ENCODE results near the gene GRIN3B.

Gene GRIN3B

DNA sequence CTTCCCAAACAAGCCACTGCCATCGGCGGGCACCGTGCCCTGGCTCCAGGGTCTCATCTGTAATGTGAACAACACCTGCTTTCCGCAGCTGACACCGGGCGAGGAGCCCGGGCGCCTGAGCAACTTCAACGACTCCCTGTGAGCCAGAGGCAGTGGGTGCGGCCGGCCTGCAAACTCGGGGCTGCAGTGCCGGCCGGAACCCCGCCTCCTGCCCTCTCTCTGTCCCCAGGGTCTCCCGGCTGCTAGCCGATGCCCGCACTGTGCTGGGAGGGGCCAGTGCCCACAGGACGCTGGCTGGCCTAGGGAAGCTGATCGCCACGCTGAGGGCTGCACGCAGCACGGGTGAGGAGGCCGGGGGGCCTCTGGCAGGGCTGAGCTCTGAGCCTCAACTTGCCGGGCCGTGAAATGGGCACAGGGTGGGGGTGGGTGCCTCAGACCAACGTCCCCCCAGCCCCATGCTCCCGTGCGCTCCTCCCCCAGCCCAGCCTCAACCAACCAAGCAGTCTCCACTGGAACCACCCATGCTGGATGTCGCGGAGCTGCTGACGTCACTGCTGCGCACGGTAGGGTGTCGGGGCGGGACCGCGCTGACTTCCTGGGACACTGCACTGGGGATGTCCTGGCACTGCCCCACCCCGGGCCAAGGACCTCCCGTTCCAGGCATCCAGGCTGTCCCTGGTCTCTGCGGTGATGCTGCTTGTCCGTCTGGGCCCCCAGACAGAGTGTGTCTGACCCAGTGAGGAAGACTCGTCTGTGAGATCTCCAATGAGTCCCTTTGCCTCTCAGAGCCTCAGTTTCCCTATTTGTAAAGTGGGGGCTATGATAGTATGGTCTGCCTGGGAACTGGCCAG is 41.8 kb downstream of the GRIN3B start:
- TF ChIP-seq, protein P1, sequence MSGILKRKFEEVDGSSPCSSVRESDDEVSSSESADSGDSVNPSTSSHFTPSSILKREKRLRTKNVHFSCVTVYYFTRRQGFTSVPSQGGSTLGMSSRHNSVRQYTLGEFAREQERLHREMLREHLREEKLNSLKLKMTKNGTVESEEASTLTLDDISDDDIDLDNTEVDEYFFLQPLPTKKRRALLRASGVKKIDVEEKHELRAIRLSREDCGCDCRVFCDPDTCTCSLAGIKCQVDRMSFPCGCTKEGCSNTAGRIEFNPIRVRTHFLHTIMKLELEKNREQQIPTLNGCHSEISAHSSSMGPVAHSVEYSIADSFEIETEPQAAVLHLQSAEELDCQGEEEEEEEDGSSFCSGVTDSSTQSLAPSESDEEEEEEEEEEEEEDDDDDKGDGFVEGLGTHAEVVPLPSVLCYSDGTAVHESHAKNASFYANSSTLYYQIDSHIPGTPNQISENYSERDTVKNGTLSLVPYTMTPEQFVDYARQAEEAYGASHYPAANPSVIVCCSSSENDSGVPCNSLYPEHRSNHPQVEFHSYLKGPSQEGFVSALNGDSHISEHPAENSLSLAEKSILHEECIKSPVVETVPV (CRISPR knock-in tag; IDR thresholded peaks at IDR 0.05): no peak
- TF ChIP-seq ZFP3 (CRISPR knock-in tag; IDR thresholded peaks at IDR 0.05) (no peak), ZNF70 (CRISPR knock-in tag; IDR thresholded peaks at IDR 0.05) (no peak), TOX (CRISPR knock-in tag; IDR thresholded peaks at IDR 0.05; ENCODE audit: borderline replicate concordance) (no peak), ESRRG (CRISPR knock-in tag; IDR thresholded peaks at IDR 0.05) (no peak), ISL1 (CRISPR knock-in tag; IDR thresholded peaks at IDR 0.05) (no peak), ARNTL (CRISPR knock-in tag; IDR thresholded peaks at IDR 0.05; ENCODE audit: borderline replicate concordance, low read depth) (no peak), CSDC2 (CRISPR knock-in tag; IDR thresholded peaks at IDR 0.05) (no peak), OSR1 (CRISPR knock-in tag; IDR thresholded peaks at IDR 0.05) (no peak), ZC3H10 (CRISPR knock-in tag; IDR thresholded peaks at IDR 0.05) (no peak), RARB (CRISPR knock-in tag; IDR thresholded peaks at IDR 0.05) (no peak)
- TF ChIP-seq, protein P2, sequence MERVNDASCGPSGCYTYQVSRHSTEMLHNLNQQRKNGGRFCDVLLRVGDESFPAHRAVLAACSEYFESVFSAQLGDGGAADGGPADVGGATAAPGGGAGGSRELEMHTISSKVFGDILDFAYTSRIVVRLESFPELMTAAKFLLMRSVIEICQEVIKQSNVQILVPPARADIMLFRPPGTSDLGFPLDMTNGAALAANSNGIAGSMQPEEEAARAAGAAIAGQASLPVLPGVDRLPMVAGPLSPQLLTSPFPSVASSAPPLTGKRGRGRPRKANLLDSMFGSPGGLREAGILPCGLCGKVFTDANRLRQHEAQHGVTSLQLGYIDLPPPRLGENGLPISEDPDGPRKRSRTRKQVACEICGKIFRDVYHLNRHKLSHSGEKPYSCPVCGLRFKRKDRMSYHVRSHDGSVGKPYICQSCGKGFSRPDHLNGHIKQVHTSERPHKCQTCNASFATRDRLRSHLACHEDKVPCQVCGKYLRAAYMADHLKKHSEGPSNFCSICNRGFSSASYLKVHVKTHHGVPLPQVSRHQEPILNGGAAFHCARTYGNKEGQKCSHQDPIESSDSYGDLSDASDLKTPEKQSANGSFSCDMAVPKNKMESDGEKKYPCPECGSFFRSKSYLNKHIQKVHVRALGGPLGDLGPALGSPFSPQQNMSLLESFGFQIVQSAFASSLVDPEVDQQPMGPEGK (CRISPR knock-in tag; IDR thresholded peaks at IDR 0.05; ENCODE audit: borderline replicate concordance): no peak

DNA sequence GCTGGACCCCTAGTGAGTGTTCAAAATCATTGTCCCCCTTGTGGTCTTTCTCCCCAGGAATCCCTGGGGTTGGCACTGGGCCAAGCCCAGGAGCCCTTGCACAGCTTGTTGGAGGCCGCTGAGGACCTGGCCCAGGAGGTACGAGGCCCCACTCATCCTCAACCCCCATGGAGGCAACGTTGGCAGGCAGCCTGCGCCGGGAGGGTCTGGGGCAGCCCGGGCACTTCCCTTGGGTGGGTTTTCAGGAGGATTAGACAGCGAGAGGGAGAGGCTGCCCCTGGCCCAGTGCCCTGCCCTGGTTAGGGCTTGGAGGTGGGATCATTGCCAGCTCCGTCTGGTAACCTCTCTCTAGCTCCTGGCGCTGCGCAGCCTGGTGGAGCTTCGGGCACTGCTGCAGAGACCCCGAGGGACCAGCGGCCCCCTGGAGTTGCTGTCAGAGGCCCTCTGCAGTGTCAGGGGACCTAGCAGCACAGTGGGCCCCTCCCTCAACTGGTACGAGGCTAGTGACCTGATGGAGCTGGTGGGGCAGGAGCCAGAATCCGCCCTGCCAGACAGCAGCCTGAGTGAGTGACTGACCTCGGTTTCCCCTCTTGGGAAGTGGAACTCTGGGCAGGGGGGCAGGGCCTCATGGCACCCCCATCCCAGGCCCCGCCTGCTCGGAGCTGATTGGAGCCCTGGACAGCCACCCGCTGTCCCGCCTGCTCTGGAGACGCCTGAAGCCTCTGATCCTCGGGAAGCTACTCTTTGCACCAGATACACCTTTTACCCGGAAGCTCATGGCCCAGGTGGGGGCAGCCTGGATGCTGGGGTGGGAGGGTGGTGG is 42.7 kb downstream of the GRIN3B start:
- TF ChIP-seq ESRRG (CRISPR knock-in tag; IDR thresholded peaks at IDR 0.05): no peak
- no peak for TF ChIP-seq ISL1 (CRISPR knock-in tag; IDR thresholded peaks at IDR 0.05)
- TF ChIP-seq, protein P3, sequence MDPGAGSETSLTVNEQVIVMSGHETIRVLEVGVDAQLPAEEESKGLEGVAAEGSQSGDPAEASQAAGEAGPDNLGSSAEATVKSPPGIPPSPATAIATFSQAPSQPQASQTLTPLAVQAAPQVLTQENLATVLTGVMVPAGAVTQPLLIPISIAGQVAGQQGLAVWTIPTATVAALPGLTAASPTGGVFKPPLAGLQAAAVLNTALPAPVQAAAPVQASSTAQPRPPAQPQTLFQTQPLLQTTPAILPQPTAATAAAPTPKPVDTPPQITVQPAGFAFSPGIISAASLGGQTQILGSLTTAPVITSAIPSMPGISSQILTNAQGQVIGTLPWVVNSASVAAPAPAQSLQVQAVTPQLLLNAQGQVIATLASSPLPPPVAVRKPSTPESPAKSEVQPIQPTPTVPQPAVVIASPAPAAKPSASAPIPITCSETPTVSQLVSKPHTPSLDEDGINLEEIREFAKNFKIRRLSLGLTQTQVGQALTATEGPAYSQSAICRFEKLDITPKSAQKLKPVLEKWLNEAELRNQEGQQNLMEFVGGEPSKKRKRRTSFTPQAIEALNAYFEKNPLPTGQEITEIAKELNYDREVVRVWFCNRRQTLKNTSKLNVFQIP (CRISPR knock-in tag; IDR thresholded peaks at IDR 0.05; ENCODE audit: borderline replicate concordance, low read depth): no peak
- TF ChIP-seq ZNF70 (CRISPR knock-in tag; IDR thresholded peaks at IDR 0.05): no peak
- TF ChIP-seq BACH2 (CRISPR knock-in tag; IDR thresholded peaks at IDR 0.05; ENCODE audit: borderline replicate concordance): no peak
- TF ChIP-seq OSR1 (CRISPR knock-in tag; IDR thresholded peaks at IDR 0.05): no peak
- TF ChIP-seq, protein P4, sequence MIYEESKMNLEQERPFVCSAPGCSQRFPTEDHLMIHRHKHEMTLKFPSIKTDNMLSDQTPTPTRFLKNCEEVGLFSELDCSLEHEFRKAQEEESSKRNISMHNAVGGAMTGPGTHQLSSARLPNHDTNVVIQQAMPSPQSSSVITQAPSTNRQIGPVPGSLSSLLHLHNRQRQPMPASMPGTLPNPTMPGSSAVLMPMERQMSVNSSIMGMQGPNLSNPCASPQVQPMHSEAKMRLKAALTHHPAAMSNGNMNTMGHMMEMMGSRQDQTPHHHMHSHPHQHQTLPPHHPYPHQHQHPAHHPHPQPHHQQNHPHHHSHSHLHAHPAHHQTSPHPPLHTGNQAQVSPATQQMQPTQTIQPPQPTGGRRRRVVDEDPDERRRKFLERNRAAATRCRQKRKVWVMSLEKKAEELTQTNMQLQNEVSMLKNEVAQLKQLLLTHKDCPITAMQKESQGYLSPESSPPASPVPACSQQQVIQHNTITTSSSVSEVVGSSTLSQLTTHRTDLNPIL (CRISPR knock-in tag; IDR thresholded peaks at IDR 0.05; ENCODE audit: low read depth): no peak
- TF ChIP-seq SNAI2 (CRISPR knock-in tag; IDR thresholded peaks at IDR 0.05): no peak
- TF ChIP-seq ZNF8 (CRISPR knock-in tag; IDR thresholded peaks at IDR 0.05): no peak
- no peak for ATAC-seq

More for the DNA sequence above, 41.8 kb downstream of the GRIN3B start:
- ATAC-seq: no peak

DNA sequence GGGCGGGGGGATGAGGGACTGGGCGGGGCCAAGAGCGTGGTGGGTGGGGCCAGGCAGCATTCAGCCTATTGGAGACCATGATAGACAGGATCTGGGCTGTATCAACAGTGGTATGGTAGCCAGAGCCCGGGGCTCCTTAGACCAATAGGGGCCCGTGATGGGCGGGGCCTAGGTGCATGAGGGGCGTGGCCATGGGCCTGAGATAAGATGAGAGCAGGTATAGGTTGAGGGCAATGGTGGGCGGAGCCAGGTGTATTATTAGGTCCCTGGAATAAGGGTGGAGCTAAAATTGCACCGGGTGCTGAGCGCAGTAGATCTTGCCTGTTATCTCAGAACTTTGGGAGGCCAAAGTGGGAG is 45.0 kb downstream of the GRIN3B start:
- no peak for ATAC-seq
- TF ChIP-seq RARB (CRISPR knock-in tag; IDR thresholded peaks at IDR 0.05) (no peak), ZC3H10 (CRISPR knock-in tag; IDR thresholded peaks at IDR 0.05) (no peak), ZFP30 (CRISPR knock-in tag; IDR thresholded peaks at IDR 0.05) (no peak), GLIS3 (CRISPR knock-in tag; IDR thresholded peaks at IDR 0.05) (no peak), ZNF565 (CRISPR knock-in tag; conservative IDR thresholded peaks at IDR 0.05; ENCODE audit: low read depth) (no peak), TCF4 (CRISPR knock-in tag; IDR thresholded peaks at IDR 0.05; ENCODE audit: borderline replicate concordance) (no peak), BACH2 (CRISPR knock-in tag; IDR thresholded peaks at IDR 0.05; ENCODE audit: borderline replicate concordance) (no peak), ZNF8 (CRISPR knock-in tag; IDR thresholded peaks at IDR 0.05) (no peak), CSDC2 (CRISPR knock-in tag; IDR thresholded peaks at IDR 0.05) (no peak), ZNF70 (CRISPR knock-in tag; IDR thresholded peaks at IDR 0.05) (no peak), ESRRG (CRISPR knock-in tag; IDR thresholded peaks at IDR 0.05) (no peak), OSR1 (CRISPR knock-in tag; IDR thresholded peaks at IDR 0.05) (no peak)
- TF ChIP-seq, protein P3 (CRISPR knock-in tag; IDR thresholded peaks at IDR 0.05; ENCODE audit: borderline replicate concordance, low read depth): no peak
- TF ChIP-seq, protein P1 (CRISPR knock-in tag; IDR thresholded peaks at IDR 0.05): no peak
- TF ChIP-seq, protein P5, sequence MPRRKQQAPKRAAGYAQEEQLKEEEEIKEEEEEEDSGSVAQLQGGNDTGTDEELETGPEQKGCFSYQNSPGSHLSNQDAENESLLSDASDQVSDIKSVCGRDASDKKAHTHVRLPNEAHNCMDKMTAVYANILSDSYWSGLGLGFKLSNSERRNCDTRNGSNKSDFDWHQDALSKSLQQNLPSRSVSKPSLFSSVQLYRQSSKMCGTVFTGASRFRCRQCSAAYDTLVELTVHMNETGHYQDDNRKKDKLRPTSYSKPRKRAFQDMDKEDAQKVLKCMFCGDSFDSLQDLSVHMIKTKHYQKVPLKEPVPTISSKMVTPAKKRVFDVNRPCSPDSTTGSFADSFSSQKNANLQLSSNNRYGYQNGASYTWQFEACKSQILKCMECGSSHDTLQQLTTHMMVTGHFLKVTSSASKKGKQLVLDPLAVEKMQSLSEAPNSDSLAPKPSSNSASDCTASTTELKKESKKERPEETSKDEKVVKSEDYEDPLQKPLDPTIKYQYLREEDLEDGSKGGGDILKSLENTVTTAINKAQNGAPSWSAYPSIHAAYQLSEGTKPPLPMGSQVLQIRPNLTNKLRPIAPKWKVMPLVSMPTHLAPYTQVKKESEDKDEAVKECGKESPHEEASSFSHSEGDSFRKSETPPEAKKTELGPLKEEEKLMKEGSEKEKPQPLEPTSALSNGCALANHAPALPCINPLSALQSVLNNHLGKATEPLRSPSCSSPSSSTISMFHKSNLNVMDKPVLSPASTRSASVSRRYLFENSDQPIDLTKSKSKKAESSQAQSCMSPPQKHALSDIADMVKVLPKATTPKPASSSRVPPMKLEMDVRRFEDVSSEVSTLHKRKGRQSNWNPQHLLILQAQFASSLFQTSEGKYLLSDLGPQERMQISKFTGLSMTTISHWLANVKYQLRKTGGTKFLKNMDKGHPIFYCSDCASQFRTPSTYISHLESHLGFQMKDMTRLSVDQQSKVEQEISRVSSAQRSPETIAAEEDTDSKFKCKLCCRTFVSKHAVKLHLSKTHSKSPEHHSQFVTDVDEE (CRISPR knock-in tag; IDR thresholded peaks at IDR 0.05): no peak
